K562 treated with DMSO at 1 percent for 4 hours (cell line): Measurements from ENCODE around the gene TK1. TPM values are rescaled to one million over a fixed set of nuclear protein-coding genes. Genes with fewer than 3 reads are reported as not detected.

Experiments used
- total RNA-seq: library from RNA; unstranded; fragments of 300-600 nt; gene quantifications from 2 replicates; pipeline ENCODE4 v1.2.3, GENCODE V29; 2022; ENCODE audit not compliant: insufficient read depth

TK1 gene
- total RNA-seq: 368 and 374 TPM in 2 replicates

GRCh38 chr17:78186692-78187595 is at the start of gene TK1, which contains the start of gene AFMID:
TK1 (minus strand) TSS chr17:78187052; CDS start chr17:78186994, 58 bp downstream.
AFMID (plus strand) TSS chr17:78187362; CDS start chr17:78187371, 9 bp downstream.

GRCh38 chr17:78230996-78231935 is 44.4 kb upstream of the TK1 start, which contains the start of gene TMEM235:
TMEM235 (plus strand) TSS chr17:78231631; CDS start chr17:78232024, 393 bp downstream.

GRCh38 chr17:78214016-78214705 is 27.3 kb upstream of the TK1 start, which contains the start of gene BIRC5:
BIRC5 (plus strand) TSS chr17:78214253; CDS start chr17:78214317, 64 bp downstream.

GRCh38 chr17:78168242-78168902 is 18.5 kb downstream of the TK1 start, which contains the start of gene SYNGR2:
SYNGR2 (plus strand) TSS chr17:78168581; CDS start chr17:78168617, 36 bp downstream.

GRCh38 chr17:78130437-78131101 is 56.3 kb downstream of the TK1 start, which contains the start of gene TMC8:
TMC8 (plus strand) TSS chr17:78130771; CDS start chr17:78131589, 818 bp downstream.

GRCh38 chr17:78128551-78129350 is 58.1 kb downstream of the TK1 start, which contains the start of gene TMC6:
TMC6 (minus strand) TSS chr17:78128755; CDS start chr17:78126832, 1,923 bp downstream.

Other genes starting within 250 kb of the TK1 start
- 2.3 and 3.6 TPM in 2 replicates for gene TNRC6C, start 228.3 kb downstream of the TK1 start, total RNA-seq
- gene TMC6, start 58.3 kb downstream of the TK1 start, total RNA-seq: 122 and 137 TPM in 2 replicates
- 2.2 and 2.9 TPM in 2 replicates for gene TMC8, start 56.3 kb downstream of the TK1 start, total RNA-seq
- 3.4 and 4.2 TPM in 2 replicates for gene C17orf99, start 40.7 kb downstream of the TK1 start, total RNA-seq
- gene SYNGR2, start 18.5 kb downstream of the TK1 start, total RNA-seq: 121 and 125 TPM in 2 replicates
- 57.0 and 66.8 TPM in 2 replicates for gene AFMID, start 310 bp upstream of the TK1 start, total RNA-seq
- gene BIRC5, start 27.2 kb upstream of the TK1 start, total RNA-seq: 77.0 and 79.1 TPM in 2 replicates
- gene TMEM235, start 44.6 kb upstream of the TK1 start, total RNA-seq: not detected in 2 replicates
- 8.5 and 13.2 TPM in 2 replicates for gene SOCS3, start 173.0 kb upstream of the TK1 start, total RNA-seq
- 26.9 and 36.2 TPM in 2 replicates for gene PGS1, start 191.6 kb upstream of the TK1 start, total RNA-seq